HG03045 (cell line): ENCODE results near the gene LEKR1.
"Not testable (repeated sequence)": the region's sequence is repeated elsewhere in the genome, so short reads cannot be mapped to it uniquely, and the experiment has no call there.

Experiments used
- ATAC-seq: cut with Tn5 transposase; IDR thresholded peaks from one replicate; pipeline ENCODE4 v1.9.1; 2021; ENCODE audit warnings: mild to moderate bottlenecking, moderate library complexity; ENCODE audit not compliant: unreplicated experiment

The LEKR1 gene

GRCh38 chr3:156834435-156834834, 8.3 kb downstream of the LEKR1 start:
- ATAC-seq = no peak

DNA sequence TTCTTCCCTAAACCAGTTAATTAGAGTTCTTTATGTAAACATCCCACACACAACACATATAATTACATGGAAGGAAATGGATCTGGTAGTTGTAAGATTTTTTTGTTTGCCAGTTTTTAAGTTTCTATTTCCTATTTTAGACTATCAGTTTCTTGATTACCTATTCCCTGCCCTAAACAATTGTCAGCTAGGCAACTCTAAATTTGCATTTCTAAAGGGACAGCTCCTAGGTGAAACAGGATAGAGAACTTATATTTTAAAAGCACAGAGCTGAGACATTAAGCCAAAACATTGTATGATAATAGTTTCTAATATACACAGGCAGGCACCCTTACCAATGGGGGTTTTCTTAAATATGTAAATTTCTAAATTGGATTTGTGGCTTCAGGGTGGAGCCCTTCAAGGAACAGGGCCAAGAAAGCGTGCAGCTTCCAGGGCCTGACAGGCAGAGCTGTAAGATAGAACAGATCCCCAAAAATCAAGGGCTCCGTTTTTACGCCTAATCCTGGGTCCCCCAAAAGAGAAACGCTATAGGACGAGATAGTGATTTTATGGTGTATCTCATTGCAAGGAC, 8.9 kb downstream of the LEKR1 start:
- no peak for ATAC-seq

- ATAC-seq = no peak
These were observed 10.5 kb downstream of the LEKR1 start for GRCh38 chr3:156836701-156837100.

GRCh38 chr3:156837115-156837514, 11.0 kb downstream of the LEKR1 start:
- ATAC-seq = no peak

DNA sequence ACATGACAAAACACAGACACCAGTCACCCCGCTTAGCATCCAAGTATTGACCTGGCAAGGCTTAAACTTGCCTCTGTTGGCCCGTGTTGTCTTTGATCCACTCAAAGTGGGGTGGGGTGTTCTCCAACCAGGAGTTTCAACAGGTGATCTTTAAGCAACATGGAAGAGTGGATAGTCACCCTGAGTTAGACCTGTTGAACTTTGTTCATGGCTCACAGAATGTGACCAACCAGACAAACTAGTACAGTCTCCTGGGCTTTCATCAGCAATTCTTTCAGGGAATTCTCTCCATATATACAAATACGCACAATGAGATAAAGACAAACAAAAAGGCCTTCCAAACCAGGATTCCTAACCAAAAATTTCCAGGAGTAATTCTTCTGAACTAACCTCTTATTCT, 11.9 kb downstream of the LEKR1 start:
- no peak for ATAC-seq

DNA sequence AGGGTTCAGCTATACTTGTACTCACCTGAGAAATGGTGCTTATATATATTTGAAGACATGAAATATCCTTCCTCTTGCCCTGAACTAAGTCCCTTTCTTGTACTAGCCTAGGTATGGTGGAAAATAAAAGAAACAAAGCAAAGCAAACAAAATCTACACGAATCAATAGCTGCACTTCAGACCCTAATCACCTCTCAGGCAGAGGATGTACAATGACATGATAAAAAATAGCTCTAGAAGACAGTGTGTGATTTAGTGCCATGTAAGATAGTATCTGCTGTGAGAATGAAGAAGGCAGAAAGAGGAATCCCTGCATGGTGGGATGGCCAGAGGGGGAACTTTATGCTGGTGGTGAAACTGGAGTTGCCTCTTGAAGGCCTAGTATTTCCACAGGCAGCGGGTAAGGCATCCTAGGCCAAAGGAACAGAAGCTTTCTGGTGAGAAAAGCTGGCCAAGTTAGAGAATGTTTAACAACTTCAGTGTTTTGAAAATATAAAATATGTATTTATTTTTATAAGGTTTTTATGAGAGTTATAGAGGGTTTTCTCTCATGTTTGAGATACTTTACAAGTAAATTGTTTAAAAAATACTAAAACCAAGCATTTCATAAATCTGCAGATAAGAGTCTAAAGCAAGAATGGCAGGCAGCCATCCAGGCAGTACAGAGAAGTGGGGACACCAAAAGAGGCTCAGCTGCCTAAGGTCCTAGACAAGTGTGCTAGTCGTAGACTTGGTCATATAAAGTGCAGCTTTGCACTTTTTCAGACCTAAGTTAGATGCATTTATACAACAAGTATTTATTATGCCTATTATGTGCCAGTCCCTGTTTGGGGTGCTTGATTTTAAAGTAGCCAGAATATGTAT, 14.9 kb downstream of the LEKR1 start:
- ATAC-seq = no peak

GRCh38 chr3:156843071-156843808, 17.1 kb downstream of the LEKR1 start:
- no peak for ATAC-seq

- ATAC-seq = no peak
These were observed 21.7 kb downstream of the LEKR1 start for GRCh38 chr3:156847752-156848448.

DNA sequence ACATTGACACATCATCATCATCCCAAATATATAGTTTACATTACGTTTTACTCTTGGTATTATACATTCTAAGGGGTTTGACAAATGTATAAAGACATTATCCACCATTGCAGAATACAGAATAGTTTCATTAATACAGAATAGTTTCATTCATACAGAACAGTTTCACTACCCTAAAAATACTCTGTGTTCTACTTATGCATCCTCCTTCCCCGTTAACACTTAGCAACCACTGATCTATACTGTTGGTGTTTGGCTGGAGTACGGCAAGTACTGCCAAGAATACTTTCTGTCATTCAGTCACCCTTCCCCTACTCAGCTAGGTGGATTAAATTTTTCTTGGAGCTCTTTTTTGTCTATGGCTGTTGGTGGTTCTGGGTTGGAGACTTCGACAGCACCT, 33.4 kb downstream of the LEKR1 start:
- ATAC-seq = no peak

DNA sequence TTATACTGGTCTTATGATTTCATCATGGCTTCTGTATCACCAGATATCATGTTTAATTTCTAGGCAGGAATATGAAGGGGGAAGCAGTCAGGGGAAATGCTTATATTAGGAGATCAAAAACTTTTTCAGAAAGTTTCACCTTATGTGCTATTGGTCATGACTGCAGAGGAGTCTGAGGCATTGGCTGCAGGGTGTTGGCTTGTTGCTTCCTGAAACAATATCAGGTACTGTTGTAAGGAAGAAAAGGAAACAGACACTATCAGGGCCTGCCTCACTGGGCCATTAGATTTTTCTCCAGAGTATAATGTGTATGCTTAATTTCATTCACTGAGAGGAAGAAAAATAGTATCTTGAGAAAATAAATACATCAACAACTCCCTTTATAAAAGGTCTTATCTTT, 34.7 kb downstream of the LEKR1 start:
- ATAC-seq = no peak

- no peak for ATAC-seq
These were observed 36.2 kb downstream of the LEKR1 start for GRCh38 chr3:156862338-156862737.

GRCh38 chr3:156865732-156866131, 39.6 kb downstream of the LEKR1 start:
- ATAC-seq = no peak

- ATAC-seq = no peak
These were observed 41.0 kb downstream of the LEKR1 start for GRCh38 chr3:156867174-156867573.

DNA sequence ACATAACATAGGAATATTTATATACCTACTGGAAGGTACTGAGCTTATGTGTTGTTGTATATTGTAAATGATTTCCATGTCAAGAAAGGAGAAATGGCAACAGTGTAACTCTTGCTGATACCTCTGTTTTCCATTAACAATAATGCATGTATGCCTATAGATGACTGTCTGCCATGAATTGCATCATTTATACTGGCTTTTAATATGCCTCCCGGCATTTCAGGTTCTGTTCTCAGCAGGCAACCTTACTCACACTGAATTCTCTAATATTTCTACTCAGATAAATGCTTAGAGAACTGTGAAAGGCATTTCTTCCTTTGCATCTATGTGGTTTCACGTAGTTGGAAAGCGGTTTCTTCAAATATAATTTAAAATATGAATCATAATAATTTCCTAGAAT, 41.8 kb downstream of the LEKR1 start:
- ATAC-seq = no peak

DNA sequence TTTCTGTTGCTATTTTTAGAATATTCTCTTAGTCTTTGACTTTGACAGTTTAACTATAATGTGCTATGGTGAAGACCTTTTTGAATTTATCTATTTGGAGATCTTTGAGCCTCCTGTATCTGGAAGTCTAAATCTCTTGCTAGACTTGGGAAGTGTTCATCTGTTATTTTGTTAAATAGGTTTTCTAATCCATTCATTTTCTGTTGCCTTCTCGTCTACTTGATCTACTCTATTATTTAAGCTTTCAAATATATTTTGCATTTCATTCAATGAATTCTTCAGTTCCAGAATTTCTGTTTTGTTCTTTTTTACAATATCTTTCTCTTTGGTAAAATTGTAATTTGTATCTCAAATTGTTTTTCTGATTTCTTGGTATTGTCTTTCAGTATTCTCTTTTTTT, 47.8 kb downstream of the LEKR1 start:
- no peak for ATAC-seq

DNA sequence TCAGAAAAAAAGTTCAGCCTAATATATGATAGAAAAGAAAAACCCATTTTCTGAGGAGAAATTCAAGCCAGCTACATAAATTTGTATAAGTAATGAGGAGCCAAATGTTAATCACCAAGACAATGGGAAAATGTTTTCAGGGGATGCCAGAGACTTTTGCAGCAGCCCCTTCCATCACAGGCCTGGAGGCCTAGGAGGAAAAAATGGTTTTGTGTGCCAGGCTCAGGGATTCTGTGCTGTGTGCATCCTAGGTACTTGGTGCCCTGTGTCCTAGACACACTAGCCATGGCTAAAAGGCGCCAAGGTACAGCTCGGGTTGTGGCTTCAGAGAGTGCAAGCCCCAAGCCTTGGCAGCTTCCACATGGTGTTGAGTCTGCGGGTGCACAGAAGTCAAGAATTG, 53.3 kb downstream of the LEKR1 start:
- ATAC-seq = not testable (repeated sequence)

GRCh38 chr3:156885761-156886160, 59.6 kb downstream of the LEKR1 start:
- ATAC-seq = no peak

DNA sequence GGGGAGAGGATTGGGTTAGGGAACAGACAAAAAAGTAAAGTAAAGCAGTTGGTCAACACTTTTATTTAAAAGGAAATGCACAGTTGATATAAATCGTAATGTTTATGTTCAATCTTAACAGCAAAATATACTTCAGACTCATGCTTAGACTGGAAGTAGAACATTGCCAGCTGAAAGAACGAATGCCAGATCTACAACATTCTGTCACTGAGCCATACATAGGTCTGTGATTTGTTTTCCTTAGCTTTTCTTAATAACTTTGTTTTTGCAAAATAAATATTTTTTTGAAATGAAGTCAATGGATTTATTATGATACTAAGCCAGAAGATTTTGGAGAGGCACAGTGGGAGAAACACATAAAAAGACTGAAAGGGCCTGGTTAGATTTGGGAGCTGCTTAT, 62.0 kb downstream of the LEKR1 start:
- no peak for ATAC-seq

GRCh38 chr3:156888576-156888975, 62.4 kb downstream of the LEKR1 start:
- ATAC-seq = no peak

- no peak for ATAC-seq
These were observed 66.5 kb downstream of the LEKR1 start for GRCh38 chr3:156892701-156893100.

- not testable (repeated sequence) for ATAC-seq
These were observed 69.2 kb downstream of the LEKR1 start for GRCh38 chr3:156895374-156895773.
